MM.1S (cell line): ENCODE results near the gene GCNT2.

Experiments used
- EZH2 ChIP-seq: fragments of 300-600 bp; sonication (generic); optimal IDR thresholded peaks from 2 replicates; pipeline ENCODE3; 2017; ENCODE audit warnings: low read depth, mild to moderate bottlenecking, antibody characterized with exemption, low read length, mixed read lengths
- EZH2phosphoT487 ChIP-seq: fragments of 300-600 bp; sonication (generic); IDR thresholded peaks from 2 replicates; pipeline ENCODE4 v1.6.1; 2018; ENCODE audit warnings: antibody characterized with exemption, low read length
- TF ChIP-seq, protein P1 (sequence below): fragments of 300-600 bp; sonication (generic); IDR thresholded peaks from 2 replicates; pipeline ENCODE4 v1.5.1; 2016; ENCODE audit warnings: antibody characterized with exemption, low read length, mixed read lengths

DNA sequence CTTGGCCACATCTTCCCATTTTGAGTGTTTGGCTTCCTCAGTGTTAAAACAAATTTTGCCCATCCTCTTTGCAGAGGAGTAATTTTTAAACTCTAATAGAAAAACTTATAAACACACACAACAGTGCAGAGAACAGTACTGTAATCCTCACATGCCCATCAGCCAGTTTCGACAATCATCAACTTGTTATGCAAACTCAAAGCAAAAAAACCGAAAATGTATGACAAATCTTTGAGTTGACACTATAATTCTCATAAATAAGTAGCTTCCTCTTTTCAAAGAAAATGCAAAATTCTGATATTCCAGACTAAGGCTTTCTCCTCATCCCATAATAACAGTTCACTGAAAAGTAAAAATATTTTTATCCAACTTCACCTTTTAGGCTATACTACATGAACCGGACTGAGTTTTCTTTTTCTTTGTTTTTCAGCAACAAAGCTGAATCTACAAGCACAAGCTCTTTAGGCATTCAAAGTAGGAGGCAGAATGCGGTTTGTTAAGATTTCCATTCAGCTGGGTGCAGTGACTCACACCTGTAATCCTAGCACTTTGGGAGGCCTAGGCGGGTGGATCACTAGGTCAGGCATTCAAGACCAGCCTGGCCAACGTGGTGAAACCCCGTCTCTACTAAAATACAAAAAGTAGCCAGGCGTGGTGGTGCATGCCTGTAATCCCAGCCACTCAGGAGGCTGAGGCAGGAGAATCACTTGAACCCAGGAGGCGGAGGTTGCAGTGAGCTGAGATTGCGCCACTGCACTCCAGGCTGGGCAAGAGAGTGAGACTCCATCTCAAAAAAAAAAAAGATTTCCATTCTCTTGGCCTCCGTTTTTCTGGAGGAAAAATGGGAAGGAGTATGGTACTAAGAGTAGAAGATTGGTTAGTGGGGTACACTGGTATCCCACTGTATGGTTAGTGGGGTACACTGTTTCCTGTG lies 74.8 kb downstream of the GCNT2 start:
- TF ChIP-seq, protein P1, sequence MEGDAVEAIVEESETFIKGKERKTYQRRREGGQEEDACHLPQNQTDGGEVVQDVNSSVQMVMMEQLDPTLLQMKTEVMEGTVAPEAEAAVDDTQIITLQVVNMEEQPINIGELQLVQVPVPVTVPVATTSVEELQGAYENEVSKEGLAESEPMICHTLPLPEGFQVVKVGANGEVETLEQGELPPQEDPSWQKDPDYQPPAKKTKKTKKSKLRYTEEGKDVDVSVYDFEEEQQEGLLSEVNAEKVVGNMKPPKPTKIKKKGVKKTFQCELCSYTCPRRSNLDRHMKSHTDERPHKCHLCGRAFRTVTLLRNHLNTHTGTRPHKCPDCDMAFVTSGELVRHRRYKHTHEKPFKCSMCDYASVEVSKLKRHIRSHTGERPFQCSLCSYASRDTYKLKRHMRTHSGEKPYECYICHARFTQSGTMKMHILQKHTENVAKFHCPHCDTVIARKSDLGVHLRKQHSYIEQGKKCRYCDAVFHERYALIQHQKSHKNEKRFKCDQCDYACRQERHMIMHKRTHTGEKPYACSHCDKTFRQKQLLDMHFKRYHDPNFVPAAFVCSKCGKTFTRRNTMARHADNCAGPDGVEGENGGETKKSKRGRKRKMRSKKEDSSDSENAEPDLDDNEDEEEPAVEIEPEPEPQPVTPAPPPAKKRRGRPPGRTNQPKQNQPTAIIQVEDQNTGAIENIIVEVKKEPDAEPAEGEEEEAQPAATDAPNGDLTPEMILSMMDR: no peak
- TF ChIP-seq EZH2: no peak
- no peak for TF ChIP-seq EZH2phosphoT487
